ENCODE measurements around the gene JMJD8. TPM values are rescaled to one million over a fixed set of nuclear protein-coding genes. Genes with fewer than 3 reads are reported as not detected.

JMJD8 gene
- total RNA-seq, 1 donor: 48.5 TPM

- H3K27me3 ChIP-seq (ENCODE audit: insufficient read depth, low read length): no peaks in the 10 kb centered on the region
- no peak overlapping the region for H3K27ac ChIP-seq (ENCODE audit: low read depth, low read length)
- H4K20me1 ChIP-seq (ENCODE audit: insufficient read depth, low read length): no peaks in the 10 kb centered on the region
- H3K9me3 ChIP-seq (ENCODE audit: low read depth, low read length): no peaks in the 10 kb centered on the region
- H3K79me2 ChIP-seq (ENCODE audit: insufficient read depth, low read length): no peaks in the 10 kb centered on the region
- no peaks in the 10 kb centered on the region for H3K4me1 ChIP-seq (ENCODE audit: insufficient read depth, low read length)
- no peak for DNase-seq (ENCODE audit: insufficient read length, low spot score, missing footprints)
- H2AFZ ChIP-seq (ENCODE audit: low read length): no peak overlapping the region
- TF ChIP-seq, protein P1, sequence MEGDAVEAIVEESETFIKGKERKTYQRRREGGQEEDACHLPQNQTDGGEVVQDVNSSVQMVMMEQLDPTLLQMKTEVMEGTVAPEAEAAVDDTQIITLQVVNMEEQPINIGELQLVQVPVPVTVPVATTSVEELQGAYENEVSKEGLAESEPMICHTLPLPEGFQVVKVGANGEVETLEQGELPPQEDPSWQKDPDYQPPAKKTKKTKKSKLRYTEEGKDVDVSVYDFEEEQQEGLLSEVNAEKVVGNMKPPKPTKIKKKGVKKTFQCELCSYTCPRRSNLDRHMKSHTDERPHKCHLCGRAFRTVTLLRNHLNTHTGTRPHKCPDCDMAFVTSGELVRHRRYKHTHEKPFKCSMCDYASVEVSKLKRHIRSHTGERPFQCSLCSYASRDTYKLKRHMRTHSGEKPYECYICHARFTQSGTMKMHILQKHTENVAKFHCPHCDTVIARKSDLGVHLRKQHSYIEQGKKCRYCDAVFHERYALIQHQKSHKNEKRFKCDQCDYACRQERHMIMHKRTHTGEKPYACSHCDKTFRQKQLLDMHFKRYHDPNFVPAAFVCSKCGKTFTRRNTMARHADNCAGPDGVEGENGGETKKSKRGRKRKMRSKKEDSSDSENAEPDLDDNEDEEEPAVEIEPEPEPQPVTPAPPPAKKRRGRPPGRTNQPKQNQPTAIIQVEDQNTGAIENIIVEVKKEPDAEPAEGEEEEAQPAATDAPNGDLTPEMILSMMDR (IDR thresholded peaks at IDR 0.05; ENCODE audit: extremely low read depth, low read depth, low read length): no peak
- H3K36me3 ChIP-seq (ENCODE audit: insufficient read depth, low read length): peaks cover 7% of the 10 kb centered on the region
- no peak overlapping the region for H3K4me2 ChIP-seq (ENCODE audit: insufficient read depth, low read length)
- no peak overlapping the region for H3K4me3 ChIP-seq (ENCODE audit: insufficient read depth, low read length)
Measured at GRCh38 chr16:658679-659571, 25.2 kb downstream of the JMJD8 start.

DNA sequence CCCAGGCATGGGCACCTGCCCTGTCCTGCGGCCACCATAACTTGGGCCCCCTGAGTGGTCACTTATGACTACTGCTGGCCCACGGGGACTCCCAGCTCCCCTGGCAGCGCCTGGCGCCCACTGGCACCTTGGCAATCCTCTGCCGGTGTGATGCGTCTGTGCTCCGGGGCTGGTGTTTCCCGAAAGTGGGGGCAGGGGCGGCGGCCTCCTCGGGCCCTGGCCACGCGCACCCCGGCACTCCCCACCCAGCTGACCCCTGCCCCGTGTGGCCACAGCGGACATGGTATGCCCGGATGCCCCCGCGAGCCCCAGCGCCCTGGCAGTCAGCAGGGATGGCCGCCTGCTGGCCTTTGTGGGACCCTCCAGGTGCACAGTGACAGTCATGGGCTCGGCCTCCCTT is 26.6 kb downstream of the JMJD8 start:
- Histone ChIP-seq H2AFZ (ENCODE audit: low read length) (no peak overlapping the region), H3K79me2 (ENCODE audit: insufficient read depth, low read length) (no peaks in the 10 kb centered on the region), H3K27ac (ENCODE audit: low read depth, low read length) (no peak overlapping the region), H3K4me2 (ENCODE audit: insufficient read depth, low read length) (no peak overlapping the region), H3K9me3 (ENCODE audit: low read depth, low read length) (no peaks in the 10 kb centered on the region), H3K4me3 (ENCODE audit: insufficient read depth, low read length) (no peak overlapping the region), H3K4me1 (ENCODE audit: insufficient read depth, low read length) (no peaks in the 10 kb centered on the region), H3K36me3 (ENCODE audit: insufficient read depth, low read length) (peaks cover 12% of the 10 kb centered on the region), H3K27me3 (ENCODE audit: insufficient read depth, low read length) (no peaks in the 10 kb centered on the region), H4K20me1 (ENCODE audit: insufficient read depth, low read length) (no peaks in the 10 kb centered on the region)
- no peak for DNase-seq (ENCODE audit: insufficient read length, low spot score, missing footprints)
- TF ChIP-seq, protein P1 (IDR thresholded peaks at IDR 0.05; ENCODE audit: extremely low read depth, low read depth, low read length): no peak

- Histone ChIP-seq H3K79me2 (ENCODE audit: insufficient read depth, low read length) (peaks cover 9% of the 10 kb centered on the region), H3K4me3 (ENCODE audit: insufficient read depth, low read length) (no peak overlapping the region), H3K4me2 (ENCODE audit: insufficient read depth, low read length) (no peak overlapping the region), H4K20me1 (ENCODE audit: insufficient read depth, low read length) (no peaks in the 10 kb centered on the region), H2AFZ (ENCODE audit: low read length) (no peak overlapping the region), H3K9me3 (ENCODE audit: low read depth, low read length) (no peaks in the 10 kb centered on the region), H3K27ac (ENCODE audit: low read depth, low read length) (no peak overlapping the region), H3K36me3 (ENCODE audit: insufficient read depth, low read length) (peaks cover 12% of the 10 kb centered on the region), H3K27me3 (ENCODE audit: insufficient read depth, low read length) (no peaks in the 10 kb centered on the region), H3K4me1 (ENCODE audit: insufficient read depth, low read length) (peaks cover 4% of the 10 kb centered on the region)
- TF ChIP-seq, protein P1 (IDR thresholded peaks at IDR 0.05; ENCODE audit: extremely low read depth, low read depth, low read length): no peak
- no peak for DNase-seq (ENCODE audit: insufficient read length, low spot score, missing footprints)
Measured at GRCh38 chr16:654034-654433, 30.1 kb downstream of the JMJD8 start.

GRCh38 chr16:652454-653305 is 31.5 kb downstream of the JMJD8 start:
- no peak for DNase-seq (ENCODE audit: insufficient read length, low spot score, missing footprints)
- Histone ChIP-seq H3K27ac (ENCODE audit: low read depth, low read length) (no peak overlapping the region), H3K4me2 (ENCODE audit: insufficient read depth, low read length) (no peak overlapping the region), H4K20me1 (ENCODE audit: insufficient read depth, low read length) (no peaks in the 10 kb centered on the region), H3K9me3 (ENCODE audit: low read depth, low read length) (no peaks in the 10 kb centered on the region), H3K4me1 (ENCODE audit: insufficient read depth, low read length) (peaks cover 16% of the 10 kb centered on the region), H2AFZ (ENCODE audit: low read length) (no peak overlapping the region), H3K79me2 (ENCODE audit: insufficient read depth, low read length) (peaks cover 18% of the 10 kb centered on the region), H3K4me3 (ENCODE audit: insufficient read depth, low read length) (no peak overlapping the region), H3K27me3 (ENCODE audit: insufficient read depth, low read length) (no peaks in the 10 kb centered on the region), H3K36me3 (ENCODE audit: insufficient read depth, low read length) (peaks cover 10% of the 10 kb centered on the region)
- TF ChIP-seq, protein P1 (IDR thresholded peaks at IDR 0.05; ENCODE audit: extremely low read depth, low read depth, low read length): no peak
